Spleen (tissue), 11 donors: ENCODE results near the gene ABCC12. TPM values are rescaled to one million over a fixed set of nuclear protein-coding genes. Genes with fewer than 3 reads are reported as not detected.

Source experiments
- DNase-seq: peaks from one replicate; pipeline ENCODE4 v3.0.0-alpha.2; 2020
- H3K27ac ChIP-seq, 8 donors: fragments of 200-600 bp; sonication (generic) in 7 of 8; 1 replicate in 4 of 8; 2 replicates in 4 of 8; pipeline versions ENCODE4 v1.5.0 to v1.8.0; 2016 to 2021; ENCODE audit warnings: inconsistent platforms in 4 of 8, mild to moderate bottlenecking in 4 of 8, moderate library complexity in 1 of 8
- H3K27me3 ChIP-seq, 7 donors: fragments of 200-600 bp; sonication (generic) in 6 of 7; replicated peaks in 1 of 7; 1 replicate in 4 of 7; 2 replicates in 3 of 7; pipeline versions ENCODE4 v1.5.0 to v1.8.0; 2016 to 2021; ENCODE audit warnings: inconsistent platforms in 3 of 7, mild to moderate bottlenecking in 1 of 7
- H3K36me3 ChIP-seq, 6 donors: fragments of 200-600 bp; sonication (generic) in 5 of 6; 1 replicate in 4 of 6; 2 replicates in 2 of 6; pipeline versions ENCODE4 v1.5.0 to v1.8.0; 2016 to 2021; ENCODE audit warnings: inconsistent platforms in 2 of 6
- H3K4me1 ChIP-seq, 6 donors: fragments of 200-600 bp; sonication (generic) in 5 of 6; 1 replicate in 3 of 6; 2 replicates in 3 of 6; pipeline versions ENCODE4 v1.5.0 to v1.8.0; 2016 to 2021; ENCODE audit warnings: inconsistent platforms in 3 of 6
- H3K4me3 ChIP-seq, 8 donors: fragments of 200-600 bp; sonication (generic) in 7 of 8; 1 replicate in 4 of 8; 2 replicates in 4 of 8; pipeline versions ENCODE4 v1.5.0 to v1.8.0; 2016 to 2021; ENCODE audit warnings: inconsistent platforms in 4 of 8, mild to moderate bottlenecking in 4 of 8, moderate library complexity in 2 of 8
- H3K9me3 ChIP-seq, 8 donors: fragments of 200-600 bp; sonication (generic) in 7 of 8; 1 replicate in 4 of 8; 2 replicates in 4 of 8; pipeline versions ENCODE4 v1.5.0 to v1.8.0; 2016 to 2021; ENCODE audit warnings: inconsistent platforms in 4 of 8
- POLR2A ChIP-seq, 3 donors: fragments of 450-650 bp; IDR thresholded peaks; one replicate each; pipeline ENCODE4 v1.5.1; 2017; ENCODE audit warnings: antibody characterized with exemption in 3 of 3, mild to moderate bottlenecking in 1 of 3
- POLR2AphosphoS5 ChIP-seq, 3 donors: sonication (generic); formaldehyde crosslinking; IDR thresholded peaks; one replicate each; pipeline ENCODE4 v1.5.1; 2017; ENCODE audit warnings: antibody characterized with exemption in 3 of 3
- WGBS, 5 donors: extraction: QIAGEN DNeasy Blood & Tissue Kit in 3 of 5; methylation state at CpG; one replicate each; pipeline versions ENCODE4 v1.1.5 to v1.1.7; 2013 to 2018; 5-methylcytosine and 5-hydroxymethylcytosine counted together
- intact Hi-C: fragments of 100-400 bp; cut with DNase I; formaldehyde crosslinking; loops from one replicate; pipeline ENCODE4 v1.15.0; 2023; ENCODE audit warnings: low total_unique reads
- polyA plus RNA-seq, 3 donors: library from polyadenylated mRNA; stranded (reverse); fragments of 200-250 nt; gene quantifications; one replicate each; pipeline ENCODE4 v1.2.1, GENCODE V29; 2013
- total RNA-seq, 7 donors: library from RNA; depleted of rRNA in 3 of 7; stranded (reverse); fragments of >200 nt in 3 of 7; fragmentation: NEBNext Ultra II Directional in 4 of 7; extraction: Animal tissue kit (Norgen Biotek cat#: 25700) in 4 of 7; gene quantifications; one replicate each; pipeline versions ENCODE4 v1.1.0 to v1.2.1, GENCODE V29; 2016 to 2021
- TF ChIP-seq, protein P1 (sequence below), 11 experiments: fragments of 200-600 bp in 7 of 11; fragments of 450-650 bp in 4 of 11; sonication (generic) in 4 of 11; IDR thresholded peaks in 8 of 11; conservative IDR thresholded peaks in 3 of 11; 1 replicate in 7 of 11; 2 replicates in 4 of 11; pipeline versions ENCODE4 v1.4.0 to v1.8.0; 2016 to 2021; ENCODE audit warnings: antibody characterized with exemption in 11 of 11, inconsistent platforms in 4 of 11, mild to moderate bottlenecking in 1 of 11
- donor health status: healthy with polysubstance abuse.
- donor health status: DM: no; HTN: no; CAD: no; lungs with moderate emphysema.
- donor health status: DM: no; HTN: no; CAD: no.
- donor health status: Bipolar disorder and iron deficiency.
- donor health status: healthy.
- donor health status: DM: no; HTN: no; CAD: no.
- donor health status: DM: yes; HTN: yes; CAD: no.

Gene ABCC12
- total and polyA plus RNA-seq, 10 donors = not detected

DNA sequence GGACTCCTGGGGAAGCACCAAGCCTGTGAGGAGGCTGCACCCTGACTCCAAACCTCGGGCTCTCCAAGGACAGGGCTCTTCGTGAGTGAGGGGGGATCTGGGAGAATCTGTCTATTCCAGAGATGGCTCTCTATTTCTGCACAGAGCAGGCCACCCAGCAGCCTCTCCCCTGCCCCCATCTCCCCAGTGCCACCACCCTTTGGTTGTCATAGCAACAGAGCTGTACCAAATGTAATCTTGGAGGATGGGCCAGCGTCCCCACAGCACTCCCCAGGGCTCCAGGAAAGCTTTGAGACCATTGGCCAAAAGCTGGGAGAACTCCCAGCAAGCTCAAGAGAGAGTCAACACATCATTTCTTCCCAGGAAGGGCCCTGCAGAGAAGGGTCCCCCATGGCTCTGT, 49.3 kb downstream of the ABCC12 start:
- peaks cover 0 to 20% (median 0%) of the 10 kb centered on the region in 7 donors for H3K27me3 ChIP-seq
- 55 to 71% (median 63%) methylated on average over 1 to 3 of the region's 3 CpGs for WGBS, 5 donors
- H3K9me3 ChIP-seq = no peaks in the 10 kb centered on the region
- DNase-seq = no peak
- intact Hi-C loops = no loop called here
- no peaks in the 10 kb centered on the region for H3K4me1 ChIP-seq
- H3K4me3 ChIP-seq = no peak overlapping the region
- no peaks in the 10 kb centered on the region for H3K36me3 ChIP-seq
- no peak overlapping the region for H3K27ac ChIP-seq
- TF ChIP-seq POLR2AphosphoS5 (IDR thresholded peaks at IDR 0.05) = no peak
- TF ChIP-seq POLR2A (IDR thresholded peaks at IDR 0.05) = no peak
- TF ChIP-seq, protein P1, sequence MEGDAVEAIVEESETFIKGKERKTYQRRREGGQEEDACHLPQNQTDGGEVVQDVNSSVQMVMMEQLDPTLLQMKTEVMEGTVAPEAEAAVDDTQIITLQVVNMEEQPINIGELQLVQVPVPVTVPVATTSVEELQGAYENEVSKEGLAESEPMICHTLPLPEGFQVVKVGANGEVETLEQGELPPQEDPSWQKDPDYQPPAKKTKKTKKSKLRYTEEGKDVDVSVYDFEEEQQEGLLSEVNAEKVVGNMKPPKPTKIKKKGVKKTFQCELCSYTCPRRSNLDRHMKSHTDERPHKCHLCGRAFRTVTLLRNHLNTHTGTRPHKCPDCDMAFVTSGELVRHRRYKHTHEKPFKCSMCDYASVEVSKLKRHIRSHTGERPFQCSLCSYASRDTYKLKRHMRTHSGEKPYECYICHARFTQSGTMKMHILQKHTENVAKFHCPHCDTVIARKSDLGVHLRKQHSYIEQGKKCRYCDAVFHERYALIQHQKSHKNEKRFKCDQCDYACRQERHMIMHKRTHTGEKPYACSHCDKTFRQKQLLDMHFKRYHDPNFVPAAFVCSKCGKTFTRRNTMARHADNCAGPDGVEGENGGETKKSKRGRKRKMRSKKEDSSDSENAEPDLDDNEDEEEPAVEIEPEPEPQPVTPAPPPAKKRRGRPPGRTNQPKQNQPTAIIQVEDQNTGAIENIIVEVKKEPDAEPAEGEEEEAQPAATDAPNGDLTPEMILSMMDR (IDR thresholded peaks at IDR 0.05 in 8 of 11, conservative IDR thresholded peaks at IDR 0.05 in 3 of 11) = no peak

Other genes with a start within 250 kb of the ABCC12 start
- gene LONP2, start 88.3 kb upstream of the ABCC12 start, total RNA-seq = 10 to 100 TPM; 50.3 to 75.4 (median 61.3) TPM
- 10 to 100 TPM; 20.1 to 36.0 (median 30.0) TPM for gene LONP2, start 88.3 kb upstream of the ABCC12 start, polyA plus RNA-seq
- under 1 TPM in 4 of 7 donors, not detected in 3; 0.17 to 0.37 (median 0.19) TPM for gene ABCC11, start 91.5 kb upstream of the ABCC12 start, total RNA-seq
- gene ABCC11, start 91.5 kb upstream of the ABCC12 start, polyA plus RNA-seq = under 1 TPM in 2 of 3 donors, not detected in 1; 0.05 to 0.06 TPM
- 10 to 100 TPM; 22.6 to 32.6 (median 27.6) TPM for gene SIAH1, start 229.4 kb upstream of the ABCC12 start, total RNA-seq
- 10 to 100 TPM; 11.9 to 17.0 (median 16.0) TPM for gene SIAH1, start 229.4 kb upstream of the ABCC12 start, polyA plus RNA-seq